ENCODE results near the gene EIF5A. TPM values are rescaled to one million over a fixed set of nuclear protein-coding genes. Genes with fewer than 3 reads are reported as not detected.
A peak's percentile ranks its signal among the peaks of the same experiment; 100 is the strongest.

Gene EIF5A
- polyA plus RNA-seq, 3 donors, result 313 to 353 (median 324) TPM

GRCh38 chr17:7304179-7304578 is 3.2 kb upstream of the EIF5A start:
- DNase-seq (ENCODE audit: extremely low read depth in 1 of 11, low read depth in 9 of 11, low spot score in 4 of 11), result no peak

GRCh38 chr17:7307686-7308624 is 527 bp downstream of the EIF5A start:
- no peak for DNase-seq (ENCODE audit: extremely low read depth in 1 of 11, low read depth in 9 of 11, low spot score in 4 of 11)

GRCh38 chr17:7308625-7309433 is 1.4 kb downstream of the EIF5A start:
- DNase-seq (ENCODE audit: extremely low read depth in 1 of 11, low read depth in 9 of 11, low spot score in 4 of 11), result peak in 3 of 11 donors; percentile 58 to 69 (median 67)

- DNase-seq (ENCODE audit: extremely low read depth in 1 of 11, low read depth in 9 of 11, low spot score in 4 of 11), result no peak
These were observed 2.2 kb downstream of the EIF5A start for GRCh38 chr17:7309628-7310027.

- DNase-seq (ENCODE audit: extremely low read depth in 1 of 11, low read depth in 9 of 11, low spot score in 4 of 11), result no peak
These were observed 3.8 kb downstream of the EIF5A start for GRCh38 chr17:7311110-7311705.

- DNase-seq (ENCODE audit: extremely low read depth in 1 of 11, low read depth in 9 of 11, low spot score in 4 of 11), result no peak
These were observed 5.1 kb downstream of the EIF5A start for GRCh38 chr17:7312432-7313087.

GRCh38 chr17:7313088-7313889 is 5.9 kb downstream of the EIF5A start:
- DNase-seq (ENCODE audit: extremely low read depth in 1 of 11, low read depth in 9 of 11, low spot score in 4 of 11), result no peak

- no peak for DNase-seq (ENCODE audit: extremely low read depth in 1 of 11, low read depth in 9 of 11, low spot score in 4 of 11)
These were observed 6.7 kb downstream of the EIF5A start for GRCh38 chr17:7313890-7314718.

- DNase-seq (ENCODE audit: extremely low read depth in 1 of 11, low read depth in 9 of 11, low spot score in 4 of 11), result peak in 8 of 11 donors; percentile 80 to 86 (median 82)
These were observed 7.5 kb downstream of the EIF5A start, which contains the start of gene GPS2 for GRCh38 chr17:7314719-7315569. Gene GPS2 (minus strand): TSS chr17:7315360. CDS start chr17:7315052, 308 bp downstream.

GRCh38 chr17:7315570-7316235 is 8.3 kb downstream of the EIF5A start:
- no peak for DNase-seq (ENCODE audit: extremely low read depth in 1 of 11, low read depth in 9 of 11, low spot score in 4 of 11)

- DNase-seq (ENCODE audit: extremely low read depth in 1 of 11, low read depth in 9 of 11, low spot score in 4 of 11), result no peak
These were observed 9.9 kb downstream of the EIF5A start for GRCh38 chr17:7317161-7317803.

- DNase-seq (ENCODE audit: extremely low read depth in 1 of 11, low read depth in 9 of 11, low spot score in 4 of 11), result no peak
These were observed 10.9 kb downstream of the EIF5A start for GRCh38 chr17:7318121-7318860.

GRCh38 chr17:7321466-7321865 is 14.0 kb downstream of the EIF5A start:
- no peak for DNase-seq (ENCODE audit: extremely low read depth in 1 of 11, low read depth in 9 of 11, low spot score in 4 of 11)

GRCh38 chr17:7322520-7323194 is 15.2 kb downstream of the EIF5A start:
- DNase-seq (ENCODE audit: extremely low read depth in 1 of 11, low read depth in 9 of 11, low spot score in 4 of 11), result no peak

All from renal cortex interstitium (tissue), 11 donors.